DND-41 (cell line): ENCODE measurements around the gene TNS3.

ENCODE experiments used
- ATAC-seq: fragments of 200-7000 bp; cut with Tn5 transposase; 3 replicates; pipeline ENCODE4 v1.9.1; 2021; ENCODE audit warnings: low read depth; ENCODE audit not compliant: insufficient read depth
- DNase-seq: peaks from one replicate; pipeline ENCODE4 v3.0.0-alpha.2; 2020
- H2AFZ ChIP-seq: 2 replicates; pipeline ENCODE4 v1.6.0; 2012; ENCODE audit warnings: low read depth, low read length
- H3K27ac ChIP-seq: 2 replicates; pipeline ENCODE4 v1.5.1; 2012; ENCODE audit warnings: low read length, inconsistent platforms
- H3K27me3 ChIP-seq: fragments of 200-600 bp; sonication (generic); 2 replicates; pipeline ENCODE4 v1.6.0; 2012; ENCODE audit warnings: low read length, mild to moderate bottlenecking, inconsistent platforms; ENCODE audit not compliant: insufficient read depth, poor library complexity
- H3K36me3 ChIP-seq: 2 replicates; pipeline ENCODE4 v1.5.1; 2012; ENCODE audit warnings: low read length, inconsistent platforms; ENCODE audit not compliant: insufficient read depth
- H3K4me1 ChIP-seq: 2 replicates; pipeline ENCODE4 v1.5.1; 2012; ENCODE audit warnings: mild to moderate bottlenecking, low read length; ENCODE audit not compliant: insufficient read depth
- H3K4me2 ChIP-seq: 2 replicates; pipeline ENCODE4 v1.6.0; 2012; ENCODE audit warnings: mild to moderate bottlenecking, moderate library complexity, low read length, inconsistent platforms; ENCODE audit not compliant: insufficient read depth
- H3K4me3 ChIP-seq, 2 experiments: fragments of 200-600 bp in 1 of 2; shearing (Covaris generic) in 1 of 2; 2 replicates each; pipeline ENCODE4 v1.5.1; 2012 to 2016; ENCODE audit warnings: inconsistent platforms in 2 of 2, low read length in 2 of 2, mild to moderate bottlenecking in 2 of 2, low read depth in 1 of 2, moderate library complexity in 1 of 2
- H3K79me2 ChIP-seq: 2 replicates; pipeline ENCODE4 v1.6.0; 2012; ENCODE audit warnings: low read length, inconsistent platforms; ENCODE audit not compliant: insufficient read depth
- H3K9ac ChIP-seq: 2 replicates; pipeline ENCODE4 v1.6.0; 2012; ENCODE audit warnings: low read depth, mild to moderate bottlenecking, inconsistent platforms, low read length, moderate library complexity
- H3K9me3 ChIP-seq: 2 replicates; pipeline ENCODE4 v1.5.1; 2012; ENCODE audit warnings: low read length, moderate library complexity, mild to moderate bottlenecking, inconsistent platforms; ENCODE audit not compliant: insufficient read depth, severe bottlenecking
- H4K20me1 ChIP-seq: 2 replicates; pipeline ENCODE4 v1.6.0; 2012; ENCODE audit warnings: low read length; ENCODE audit not compliant: insufficient read depth
- CTCF ChIP-seq: IDR thresholded peaks from 2 replicates; pipeline ENCODE4 v1.5.1; 2012; ENCODE audit warnings: borderline replicate concordance, low read length, moderate library complexity, mild to moderate bottlenecking; ENCODE audit not compliant: poor library complexity, severe bottlenecking; ENCODE audit errors: extremely low read depth
- EZH2 ChIP-seq: IDR thresholded peaks from 3 replicates; pipeline ENCODE4 v1.6.1; 2012; ENCODE audit warnings: borderline replicate concordance, low read depth, mild to moderate bottlenecking, moderate library complexity, low read length, inconsistent platforms; ENCODE audit not compliant: severe bottlenecking

Gene TNS3

GRCh38 chr7:47318395-47319182, 263.3 kb downstream of the TNS3 start:
- Histone ChIP-seq H2AFZ (no peak overlapping the region), H4K20me1 (no peaks in the 10 kb centered on the region), H3K27ac (no peak overlapping the region), H3K27me3 (no peaks in the 10 kb centered on the region), H3K36me3 (no peaks in the 10 kb centered on the region), H3K9ac (no peak overlapping the region), H3K4me1 (no peaks in the 10 kb centered on the region), H3K9me3 (no peaks in the 10 kb centered on the region), H3K4me2 (no peak overlapping the region), H3K4me3 (no peak overlapping the region), H3K79me2 (no peaks in the 10 kb centered on the region)
- ATAC-seq (no peak), DNase-seq (no peak)
- TF ChIP-seq CTCF, result no peak
- TF ChIP-seq EZH2, result no peak

GRCh38 chr7:47317487-47317886, 264.4 kb downstream of the TNS3 start:
- H3K27ac ChIP-seq, result no peak overlapping the region
- H3K9me3 ChIP-seq, result no peaks in the 10 kb centered on the region
- DNase-seq (no peak), ATAC-seq (peak; percentile 42; the same call in 1 of the 3 replicates)
- H3K4me1 ChIP-seq, result no peaks in the 10 kb centered on the region
- H3K4me2 ChIP-seq, result no peak overlapping the region
- no peaks in the 10 kb centered on the region for H3K36me3 ChIP-seq
- no peak overlapping the region for H3K9ac ChIP-seq
- H3K27me3 ChIP-seq, result no peaks in the 10 kb centered on the region
- H2AFZ ChIP-seq, result no peak overlapping the region
- no peak overlapping the region for H3K4me3 ChIP-seq
- no peaks in the 10 kb centered on the region for H4K20me1 ChIP-seq
- no peaks in the 10 kb centered on the region for H3K79me2 ChIP-seq
- TF ChIP-seq EZH2 (no peak), CTCF (no peak)

- Histone ChIP-seq H3K27me3 (no peaks in the 10 kb centered on the region), H3K27ac (no peak overlapping the region), H3K9ac (no peak overlapping the region), H3K4me3 (no peak overlapping the region), H3K4me1 (no peaks in the 10 kb centered on the region), H3K4me2 (no peak overlapping the region), H4K20me1 (no peaks in the 10 kb centered on the region), H3K9me3 (no peaks in the 10 kb centered on the region), H2AFZ (no peak overlapping the region), H3K79me2 (no peaks in the 10 kb centered on the region), H3K36me3 (no peaks in the 10 kb centered on the region)
- ATAC-seq (no peak), DNase-seq (no peak)
- no peak for TF ChIP-seq CTCF
- no peak for TF ChIP-seq EZH2
Measured at GRCh38 chr7:47314728-47315607, 266.9 kb downstream of the TNS3 start.
